Trophoblast cell (in vitro differentiated cells and primary cell): ENCODE measurements around the gene NXN.

Experiments used
- DNase-seq, 2 donors: peaks; one replicate each; pipeline ENCODE4 v3.0.0-alpha.2; 2016
- H2AFZ ChIP-seq: 2 replicates; pipeline ENCODE4 v1.6.1; 2013; ENCODE audit warnings: low read length, moderate library complexity, mild to moderate bottlenecking; ENCODE audit not compliant: insufficient read depth, poor library complexity
- H2AK5ac ChIP-seq: 2 replicates; pipeline ENCODE4 v1.6.1; 2013; ENCODE audit warnings: mild to moderate bottlenecking, low read length
- H2BK120ac ChIP-seq: 2 replicates; pipeline ENCODE4 v1.6.1; 2013; ENCODE audit warnings: low read length, mild to moderate bottlenecking, moderate library complexity; ENCODE audit not compliant: insufficient read depth, poor library complexity
- H2BK12ac ChIP-seq: 2 replicates; pipeline ENCODE4 v1.6.1; 2013; ENCODE audit warnings: mild to moderate bottlenecking, low read length, moderate library complexity
- H2BK5ac ChIP-seq: 2 replicates; pipeline ENCODE4 v1.6.1; 2013; ENCODE audit warnings: low read length, low read depth, moderate library complexity, mild to moderate bottlenecking; ENCODE audit not compliant: poor library complexity
- H3K14ac ChIP-seq: 2 replicates; pipeline ENCODE4 v1.6.1; 2013; ENCODE audit warnings: mild to moderate bottlenecking, low read length
- H3K18ac ChIP-seq: 2 replicates; pipeline ENCODE4 v1.6.1; 2013; ENCODE audit warnings: mild to moderate bottlenecking, low read length
- H3K23ac ChIP-seq: 2 replicates; pipeline ENCODE4 v1.6.1; 2013; ENCODE audit warnings: low read length
- H3K27ac ChIP-seq: 2 replicates; pipeline ENCODE4 v1.5.1; 2013; ENCODE audit warnings: low read depth, mild to moderate bottlenecking, inconsistent platforms, low read length, moderate library complexity
- H3K27me3 ChIP-seq: 2 replicates; pipeline ENCODE4 v1.6.1; 2013; ENCODE audit warnings: inconsistent platforms, mild to moderate bottlenecking, low read length, moderate library complexity; ENCODE audit not compliant: insufficient read depth
- H3K36me3 ChIP-seq, 2 experiments: 1 replicate in 1 of 2; 2 replicates in 1 of 2; pipeline ENCODE4 v1.6.1; 2013; ENCODE audit warnings: low read length in 2 of 2, mild to moderate bottlenecking in 2 of 2, moderate library complexity in 1 of 2; ENCODE audit not compliant: insufficient read depth in 2 of 2, control insufficient read depth in 1 of 2
- H3K4ac ChIP-seq: 2 replicates; pipeline ENCODE4 v1.6.1; 2013; ENCODE audit warnings: low read depth, mild to moderate bottlenecking, low read length, moderate library complexity
- H3K4me1 ChIP-seq, 2 experiments: 1 replicate in 1 of 2; 2 replicates in 1 of 2; pipeline ENCODE4 v1.6.1; 2013; ENCODE audit warnings: low read length in 2 of 2, mild to moderate bottlenecking in 2 of 2, moderate library complexity in 1 of 2; ENCODE audit not compliant: insufficient read depth in 2 of 2, control insufficient read depth in 1 of 2
- H3K4me2 ChIP-seq: 2 replicates; pipeline ENCODE4 v1.6.1; 2013; ENCODE audit warnings: inconsistent platforms, mild to moderate bottlenecking, low read length, moderate library complexity
- H3K4me3 ChIP-seq: 2 replicates; pipeline ENCODE4 v1.5.1; 2013; ENCODE audit warnings: mild to moderate bottlenecking, low read depth, low read length, inconsistent platforms
- H3K79me1 ChIP-seq: one replicate; pipeline ENCODE4 v1.6.1; 2013; ENCODE audit warnings: low read length
- H3K79me2 ChIP-seq: 2 replicates; pipeline ENCODE4 v1.6.1; 2013; ENCODE audit warnings: low read length, mild to moderate bottlenecking; ENCODE audit not compliant: control insufficient read depth, insufficient read depth, poor library complexity
- H3K9ac ChIP-seq: 2 replicates; pipeline ENCODE4 v1.6.1; 2013; ENCODE audit warnings: mild to moderate bottlenecking, low read length
- H3K9me3 ChIP-seq: 2 replicates; pipeline ENCODE4 v1.6.1; 2013; ENCODE audit warnings: low read depth, mild to moderate bottlenecking, control low read depth, inconsistent platforms, low read length; ENCODE audit not compliant: insufficient read depth
- H4K12ac ChIP-seq: 2 replicates; pipeline ENCODE4 v1.6.1; 2013; ENCODE audit warnings: low read depth, mild to moderate bottlenecking, low read length, moderate library complexity
- H4K8ac ChIP-seq: 2 replicates; pipeline ENCODE4 v1.6.1; 2013; ENCODE audit warnings: low read depth, mild to moderate bottlenecking, low read length, moderate library complexity
- H4K91ac ChIP-seq: one replicate; pipeline ENCODE4 v1.6.1; 2013; ENCODE audit warnings: low read depth, mild to moderate bottlenecking, low read length, moderate library complexity
- WGBS: extraction: QIAGEN DNeasy Blood & Tissue Kit; methylation state at CpG from one replicate; pipeline ENCODE4 v1.1.7; 2013; ENCODE audit warnings: missing lambda C conversion rate; ENCODE audit not compliant: insufficient read length, insufficient coverage; ENCODE audit errors: extremely low coverage; 5-methylcytosine and 5-hydroxymethylcytosine counted together

Gene NXN

GRCh38 chr17:944266-944826 lies 35.2 kb downstream of the NXN start:
- Histone ChIP-seq H3K79me2 (peaks cover 2% of the 10 kb centered on the region), H3K9ac (no peak overlapping the region), H3K14ac (no peak overlapping the region), H3K79me1 (no peaks in the 10 kb centered on the region), H3K18ac (no peak overlapping the region), H2BK12ac (no peak overlapping the region), H2AK5ac (peak overlapping the region; percentile 85), H2AFZ (no peak overlapping the region), H3K27ac (no peak overlapping the region), H3K23ac (no peak overlapping the region), H2BK5ac (no peak overlapping the region), H4K12ac (no peak overlapping the region), H3K36me3 (peaks cover 4 to 7% of the 10 kb centered on the region in 2 experiments), H3K4me1 (peaks cover 2 to 9% of the 10 kb centered on the region in 2 experiments), H3K4me2 (no peak overlapping the region), H3K4ac (peak overlapping the region; percentile 53), H2BK120ac (no peak overlapping the region), H3K27me3 (no peaks in the 10 kb centered on the region), H4K91ac (no peak overlapping the region), H3K4me3 (no peak overlapping the region), H4K8ac (no peak overlapping the region), H3K9me3 (no peaks in the 10 kb centered on the region)
- no peak for DNase-seq
- no CpG with 5 or more reads among the region's 14 CpGs for WGBS

- Histone ChIP-seq H2BK12ac (no peak overlapping the region), H3K14ac (no peak overlapping the region), H3K4me1 (peaks cover 18 to 19% of the 10 kb centered on the region in 2 experiments), H2AFZ (no peak overlapping the region), H2BK120ac (no peak overlapping the region), H3K4ac (no peak overlapping the region), H3K79me2 (peaks cover 5% of the 10 kb centered on the region), H3K18ac (no peak overlapping the region), H3K9me3 (no peaks in the 10 kb centered on the region), H2BK5ac (no peak overlapping the region), H4K91ac (no peak overlapping the region), H3K4me2 (no peak overlapping the region), H3K79me1 (peaks cover 13% of the 10 kb centered on the region), H3K27me3 (no peaks in the 10 kb centered on the region), H3K9ac (no peak overlapping the region), H3K23ac (no peak overlapping the region), H3K27ac (no peak overlapping the region), H3K4me3 (no peak overlapping the region), H4K12ac (no peak overlapping the region), H2AK5ac (no peak overlapping the region), H4K8ac (no peak overlapping the region), H3K36me3 (no peaks in the 10 kb centered on the region)
- no CpG with 5 or more reads among the region's 11 CpGs for WGBS
- DNase-seq: no peak
Measured at GRCh38 chr17:935485-935884, 44.1 kb downstream of the NXN start.

GRCh38 chr17:933312-934073 lies 46.1 kb downstream of the NXN start:
- peak overlapping the region; percentile 63 for H2BK120ac ChIP-seq
- H4K91ac ChIP-seq: peak overlapping the region; percentile 61
- H3K36me3 ChIP-seq: peaks cover 2 to 3% of the 10 kb centered on the region in 2 experiments
- H3K9ac ChIP-seq: no peak overlapping the region
- peaks cover 13% of the 10 kb centered on the region for H3K79me1 ChIP-seq
- H2AK5ac ChIP-seq: peak overlapping the region; percentile 68
- H3K79me2 ChIP-seq: peaks cover 5% of the 10 kb centered on the region
- no peak overlapping the region for H4K12ac ChIP-seq
- H3K27me3 ChIP-seq: no peaks in the 10 kb centered on the region
- WGBS: no CpG with 5 or more reads among the region's 15 CpGs
- H4K8ac ChIP-seq: no peak overlapping the region
- no peak overlapping the region for H3K23ac ChIP-seq
- H3K4me1 ChIP-seq: peaks cover 18 to 19% of the 10 kb centered on the region in 2 experiments
- H2BK5ac ChIP-seq: peak overlapping the region; percentile 72
- H3K4ac ChIP-seq: peak overlapping the region; percentile 94
- H2AFZ ChIP-seq: no peak overlapping the region
- peak overlapping the region; percentile 38 for H3K4me2 ChIP-seq
- H2BK12ac ChIP-seq: peak overlapping the region; percentile 77
- H3K18ac ChIP-seq: peak overlapping the region; percentile 46
- no peak overlapping the region for H3K4me3 ChIP-seq
- peak overlapping the region; percentile 35 for H3K14ac ChIP-seq
- H3K27ac ChIP-seq: peak overlapping the region; percentile 80
- peak; percentile 34 to 72 for DNase-seq
- no peaks in the 10 kb centered on the region for H3K9me3 ChIP-seq

- H3K4me1 ChIP-seq: peaks cover 24 to 28% of the 10 kb centered on the region in 2 experiments
- H3K14ac ChIP-seq: no peak overlapping the region
- no peak overlapping the region for H4K8ac ChIP-seq
- peaks cover 2% of the 10 kb centered on the region for H3K79me2 ChIP-seq
- H3K18ac ChIP-seq: no peak overlapping the region
- no peak overlapping the region for H4K12ac ChIP-seq
- H3K27ac ChIP-seq: no peak overlapping the region
- no peak overlapping the region for H2AK5ac ChIP-seq
- no peak overlapping the region for H3K23ac ChIP-seq
- H3K4ac ChIP-seq: no peak overlapping the region
- no peak overlapping the region for H4K91ac ChIP-seq
- H3K27me3 ChIP-seq: no peaks in the 10 kb centered on the region
- H3K36me3 ChIP-seq: peaks cover 2 to 3% of the 10 kb centered on the region in 2 experiments
- H2AFZ ChIP-seq: no peak overlapping the region
- WGBS: no CpG with 5 or more reads among the region's 9 CpGs
- H3K9ac ChIP-seq: no peak overlapping the region
- H3K4me2 ChIP-seq: no peak overlapping the region
- H2BK12ac ChIP-seq: no peak overlapping the region
- no peaks in the 10 kb centered on the region for H3K9me3 ChIP-seq
- H3K79me1 ChIP-seq: peaks cover 16% of the 10 kb centered on the region
- no peak overlapping the region for H2BK120ac ChIP-seq
- H3K4me3 ChIP-seq: no peak overlapping the region
- no peak overlapping the region for H2BK5ac ChIP-seq
- no peak for DNase-seq
Measured at GRCh38 chr17:930258-930657, 49.3 kb downstream of the NXN start.
